ENCODE data around the gene UCK2. TPM values are rescaled to one million over a fixed set of nuclear protein-coding genes. Genes with fewer than 3 reads are reported as not detected.

Gene UCK2
- total RNA-seq, 2 donors from 2014 or later: 8.0 to 18.2 TPM

DNA sequence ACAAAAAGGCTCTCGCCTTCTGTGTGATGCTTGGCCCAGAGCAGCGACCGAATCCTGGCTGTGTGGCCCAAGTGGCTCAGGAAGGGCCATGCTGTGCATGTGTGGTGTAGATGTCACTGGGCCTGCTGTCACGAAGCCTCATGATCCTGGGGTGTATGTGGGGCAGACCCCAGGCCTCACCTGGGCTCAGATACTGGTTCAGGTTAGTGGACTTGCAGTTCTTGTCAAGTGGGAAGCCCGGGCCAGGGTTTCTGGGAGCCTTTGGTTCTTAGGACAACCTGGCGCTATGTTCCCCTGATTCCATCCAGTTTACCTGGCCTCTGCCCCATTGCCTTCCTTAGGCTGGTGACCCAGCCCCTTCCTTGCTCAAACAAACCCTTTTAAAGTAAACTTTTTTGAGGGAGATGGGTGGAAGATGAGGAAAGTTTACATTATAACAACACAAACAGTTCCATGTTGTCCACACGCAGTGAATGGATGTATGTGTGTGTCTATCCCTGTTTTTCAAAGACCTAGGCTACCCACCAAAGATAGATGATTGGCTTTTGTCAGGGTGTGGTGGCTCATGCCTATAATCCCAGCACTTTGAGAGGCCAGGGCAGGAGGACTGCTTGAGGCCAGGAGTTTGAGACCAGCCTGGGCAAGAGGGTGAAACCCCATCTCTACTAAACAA lies 84.3 kb downstream of the UCK2 start:
- intact Hi-C loops (cut with DNase I): loop anchor here (2.0 to 10.0 kb wide), 4 partner anchors 309 to 517 kb away; no protein-coding TSS in a partner anchor
- DNase-seq (no peak), ATAC-seq (no peak)

GRCh38 chr1:165912638-165913037 lies 85.2 kb downstream of the UCK2 start:
- ATAC-seq (no peak), DNase-seq (no peak)
- intact Hi-C loops (cut with DNase I): loop anchor here (2.0 to 10.0 kb wide), 4 partner anchors 310 to 518 kb away; no protein-coding TSS in a partner anchor

- ATAC-seq (peak; percentile 79 to 83), DNase-seq (peak; percentile 38)
- intact Hi-C loops (cut with DNase I): loop anchor here (2.0 to 10.0 kb wide), 4 partner anchors 195 to 519 kb away; no protein-coding TSS in a partner anchor
Measured at GRCh38 chr1:165914136-165914798, 86.9 kb downstream of the UCK2 start.

DNA sequence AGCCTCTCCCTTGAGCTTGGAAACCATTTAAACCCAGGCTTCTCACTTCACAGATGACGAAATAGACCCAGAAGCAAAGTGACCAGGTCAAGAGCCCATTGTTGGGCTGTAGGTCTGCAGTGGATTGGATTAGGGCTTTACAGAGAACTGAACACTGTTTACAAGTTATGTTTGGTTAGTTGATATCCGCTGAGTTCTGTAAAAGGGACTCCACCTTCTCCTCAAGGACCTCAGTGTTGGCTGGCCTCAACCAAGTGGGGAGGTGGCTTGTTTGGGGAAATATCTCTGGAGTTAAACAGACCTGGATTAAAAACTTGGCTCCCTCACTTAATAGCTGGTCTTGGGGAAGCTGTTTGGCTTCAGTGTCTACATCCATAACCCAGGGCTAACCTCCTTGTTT lies 88.1 kb downstream of the UCK2 start:
- DNase-seq: no peak
- ATAC-seq: no peak
- intact Hi-C loops (cut with DNase I): loop anchor here (2.0 to 10.0 kb wide), 3 partner anchors 197 to 521 kb away; no protein-coding TSS in a partner anchor

- ATAC-seq: no peak
- DNase-seq: no peak
- intact Hi-C loops (cut with DNase I): loop anchor here (2.0 to 10.0 kb wide), 3 partner anchors 197 to 521 kb away; no protein-coding TSS in a partner anchor
Measured at GRCh38 chr1:165915932-165916348, 88.5 kb downstream of the UCK2 start.

GRCh38 chr1:165917166-165917565 lies 89.8 kb downstream of the UCK2 start:
- intact Hi-C loops (cut with DNase I): loop anchor here in 1 of 2 donors (5.0 to 10.0 kb wide), 2 partner anchors 200 to 522 kb away; no protein-coding TSS in a partner anchor
- DNase-seq (no peak), ATAC-seq (no peak)

- intact Hi-C loops (cut with DNase I): loop anchor here in 1 of 2 donors (2.0 kb wide), 1 partner anchor 557 kb away; no protein-coding TSS in a partner anchor
- ATAC-seq (peak in 1 of 2 donors; percentile 44), DNase-seq (no peak)
Measured at GRCh38 chr1:165924117-165924516, 96.7 kb downstream of the UCK2 start.

- peak; percentile 49 to 55 for ATAC-seq
- intact Hi-C loops (cut with DNase I): loop anchor here in 1 of 2 donors (2.0 kb wide), 2 partner anchors 239 to 555 kb away; no protein-coding TSS in a partner anchor
- no peak for DNase-seq
Measured at GRCh38 chr1:165925498-165926079, 98.2 kb downstream of the UCK2 start.

GRCh38 chr1:165927169-165927568 lies 99.8 kb downstream of the UCK2 start:
- intact Hi-C loops (cut with DNase I): loop anchor here in 1 of 2 donors (2.0 kb wide), 1 partner anchor 238 kb away; no protein-coding TSS in a partner anchor
- DNase-seq (no peak), ATAC-seq (no peak)

DNA sequence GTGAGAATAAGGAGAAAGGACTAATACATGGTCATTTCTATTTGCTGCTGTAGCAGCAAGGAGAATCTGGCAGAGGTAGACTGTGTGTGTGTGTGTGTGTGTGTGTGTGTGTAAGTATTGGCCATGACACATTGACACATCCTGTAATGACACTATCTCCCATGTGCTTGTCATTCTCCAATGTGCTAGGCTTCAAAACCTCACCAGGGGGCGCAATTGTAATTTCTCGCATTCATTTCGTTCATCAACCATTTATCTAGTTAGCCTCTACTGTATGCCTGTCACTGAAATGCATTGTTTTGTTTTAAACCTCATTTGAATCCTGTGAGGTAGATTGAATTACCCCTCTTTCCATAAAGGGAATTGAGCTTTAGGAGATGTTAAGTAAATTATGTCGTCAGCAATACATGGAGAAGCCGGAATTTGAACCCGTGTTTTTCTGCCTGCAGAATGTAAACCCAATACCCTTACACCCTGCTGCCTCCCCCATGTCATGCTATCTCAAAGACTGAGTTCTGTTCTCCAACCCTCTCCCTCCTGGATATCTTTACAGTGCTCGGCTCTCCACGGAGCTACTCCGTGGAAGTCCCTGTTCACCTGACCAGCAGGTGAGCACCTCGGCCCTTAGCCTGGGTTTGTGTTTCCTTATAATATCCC lies 100.8 kb downstream of the UCK2 start:
- intact Hi-C loops (cut with DNase I): loop anchor here in 1 of 2 donors (2.0 kb wide), 1 partner anchor 505 kb away; no protein-coding TSS in a partner anchor
- ATAC-seq (peak in 1 of 2 donors; percentile 27), DNase-seq (no peak)

DNA sequence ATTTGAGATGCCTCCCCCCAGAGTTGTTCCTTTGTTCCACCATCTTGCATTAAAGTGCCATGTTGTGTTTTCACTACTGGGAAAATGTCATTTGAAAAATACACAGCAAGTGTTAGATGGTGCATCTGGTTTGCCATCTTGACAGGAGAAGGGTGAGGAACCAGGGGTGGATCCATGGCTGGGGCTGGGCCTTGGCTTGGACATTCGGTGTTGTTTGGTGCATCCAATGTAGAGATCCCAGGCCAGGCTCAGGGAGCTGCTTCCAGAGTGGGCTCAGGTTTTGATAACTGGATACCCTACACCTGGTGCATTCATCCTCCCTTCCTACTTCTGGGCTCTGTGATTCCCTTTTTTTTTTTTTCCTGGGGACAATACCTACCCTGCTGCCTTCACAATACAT lies 103.5 kb downstream of the UCK2 start:
- no peak for DNase-seq
- ATAC-seq: no peak
- intact Hi-C loops (cut with DNase I): loop anchor here in 1 of 2 donors (10.0 kb wide), 1 partner anchor 504 kb away; no protein-coding TSS in a partner anchor

DNA sequence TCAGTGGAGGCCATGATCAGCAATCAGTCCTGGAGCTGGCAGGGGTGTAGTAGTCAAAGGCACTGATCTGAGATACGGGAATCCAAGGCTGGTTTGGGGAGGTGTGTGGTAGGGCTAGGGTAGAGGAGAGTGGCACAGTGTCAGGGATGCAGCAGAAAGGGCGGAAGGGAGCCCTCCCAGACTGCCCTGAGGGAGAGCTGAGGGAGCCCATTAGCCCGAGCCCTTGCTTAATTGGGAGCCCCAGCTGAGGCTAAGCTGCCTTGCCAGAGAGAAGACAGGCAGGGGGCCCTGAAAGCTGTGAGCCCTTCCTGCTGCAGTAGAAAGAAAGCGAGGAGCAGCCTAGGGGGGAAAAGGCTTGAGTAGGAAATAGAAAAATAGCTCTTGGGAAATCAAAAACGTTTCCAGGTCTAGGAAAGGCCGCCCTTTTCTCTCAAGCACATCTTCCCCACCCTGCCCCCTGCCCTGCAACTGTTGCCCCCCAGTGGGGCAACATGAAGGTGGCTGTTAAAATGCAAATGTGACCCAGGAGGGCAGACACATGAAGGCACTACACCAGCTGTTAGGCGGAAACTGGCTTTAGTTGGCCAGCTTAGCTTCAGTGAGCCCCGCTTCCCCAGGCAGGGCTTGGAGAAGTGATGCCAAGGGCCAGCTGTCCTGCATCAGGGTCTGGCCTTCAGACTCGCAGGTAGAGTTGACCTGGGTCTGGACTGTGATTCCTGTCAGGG lies 106.2 kb downstream of the UCK2 start:
- DNase-seq (no peak), ATAC-seq (no peak)
- intact Hi-C loops (cut with DNase I): loop anchor here in 1 of 2 donors (10.0 kb wide), 1 partner anchor 501 kb away; no protein-coding TSS in a partner anchor

GRCh38 chr1:165936542-165936941 lies 109.1 kb downstream of the UCK2 start:
- ATAC-seq: no peak
- DNase-seq: no peak
- intact Hi-C loops (cut with DNase I): loop anchor here in 1 of 2 donors (10.0 kb wide), 1 partner anchor 498 kb away; no protein-coding TSS in a partner anchor

DNA sequence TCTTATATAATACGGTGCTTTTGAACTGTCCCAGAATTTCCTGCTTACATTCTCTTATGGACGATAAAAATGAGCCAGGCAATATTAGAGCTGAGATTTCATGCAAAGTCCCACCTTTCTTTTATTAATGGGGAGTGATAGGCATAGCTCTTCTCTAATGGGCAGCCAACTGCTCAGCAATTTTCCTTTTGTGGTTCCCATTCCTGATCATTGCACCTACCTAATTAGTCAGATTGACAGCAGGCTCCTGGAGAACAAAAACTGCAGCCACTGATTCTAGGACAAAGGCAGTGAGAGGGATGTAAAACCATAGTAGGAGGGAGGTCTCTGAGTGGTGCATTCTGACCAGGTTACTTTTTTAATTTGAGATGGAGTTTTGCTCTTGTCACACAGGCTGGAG lies 110.4 kb downstream of the UCK2 start:
- intact Hi-C loops (cut with DNase I): loop anchor here in 1 of 2 donors (10.0 kb wide), 1 partner anchor 497 kb away; no protein-coding TSS in a partner anchor
- no peak for DNase-seq
- ATAC-seq: no peak

DNA sequence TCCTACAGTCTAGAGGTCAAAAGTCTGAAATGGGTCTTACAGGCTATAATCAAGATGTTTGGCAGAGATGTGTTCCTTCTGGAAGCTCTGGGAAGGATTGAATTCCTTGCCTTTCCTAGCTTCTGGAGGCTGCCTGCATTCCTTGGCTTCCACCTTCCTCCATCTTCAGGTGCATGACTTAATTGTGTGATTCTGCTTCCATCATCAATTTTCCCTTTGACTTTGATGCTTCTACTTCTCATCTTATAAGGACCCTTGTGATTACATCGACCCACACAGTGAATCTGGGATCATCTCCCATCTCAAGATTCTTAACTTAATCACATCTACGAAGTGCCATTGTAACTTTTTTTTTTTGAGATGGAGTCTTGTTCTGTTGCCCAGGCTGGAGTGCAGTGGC lies 111.4 kb downstream of the UCK2 start:
- ATAC-seq: no peak
- DNase-seq: no peak
- intact Hi-C loops (cut with DNase I): loop anchor here in 1 of 2 donors (10.0 kb wide), 1 partner anchor 496 kb away; no protein-coding TSS in a partner anchor

DNA sequence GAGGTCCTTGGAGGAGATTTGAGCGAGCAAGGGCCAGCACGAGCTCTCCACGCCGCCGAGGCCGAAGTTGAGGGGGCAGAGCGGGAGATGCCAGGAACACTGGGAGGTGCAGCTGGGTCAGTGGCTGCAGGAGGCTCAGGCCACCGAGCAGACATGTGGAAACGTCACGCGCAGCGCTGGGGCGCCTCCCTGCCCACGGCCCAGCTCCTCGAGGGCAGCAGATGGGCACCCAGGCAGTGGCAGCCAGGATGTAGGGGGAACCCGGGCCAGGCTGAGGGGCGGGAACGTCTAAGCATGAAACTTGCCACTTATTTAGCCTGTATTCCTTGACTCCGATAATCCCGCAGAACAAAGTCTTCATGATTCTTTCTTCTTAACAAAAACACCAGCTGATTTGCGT lies 114.1 kb downstream of the UCK2 start:
- intact Hi-C loops (cut with DNase I): no loop called here
- ATAC-seq: no peak
- no peak for DNase-seq

- no peak for ATAC-seq
- intact Hi-C loops (cut with DNase I): no loop called here
Measured at GRCh38 chr1:165942062-165942461, 114.6 kb downstream of the UCK2 start.

More at GRCh38 chr1:165942062-165942461, 114.6 kb downstream of the UCK2 start:
- no peak for DNase-seq

Data from left cardiac atrium (tissue), 4 donors.